MCF 10A (cell line): ENCODE results near the gene AHNAK2. TPM values are rescaled to one million over a fixed set of nuclear protein-coding genes. Genes with fewer than 3 reads are reported as not detected.

ENCODE experiments used
- BruUV-seq: library from RNA; stranded (reverse); fragments of 400-500 nt; replicated peaks from 2 replicates; lab custom pipeline; 2021; lab: Mats Ljungman, UMichigan
- CTCF ChIA-PET: fragments of 300-600 bp; sonication (Branson Sonifier 250); formaldehyde crosslinking; extraction: SDS; loops from one replicate; lab custom pipeline; 2021; ENCODE audit warnings: antibody characterized with exemption, inconsistent platforms; lab: Yijun Ruan, JAX
- POLR2A ChIA-PET: fragments of 300-600, 350-650 bp; sonication (Branson Sonifier 250); formaldehyde crosslinking; extraction: SDS; loops from one replicate; lab custom pipeline; 2020; ENCODE audit warnings: antibody characterized with exemption, inconsistent platforms; lab: Yijun Ruan, JAX
- DNase-seq: peaks from one replicate; pipeline ENCODE4 v3.0.0-alpha.2; 2018; ENCODE audit not compliant: unreplicated experiment
- H3K27ac Mint-ChIP-seq: one replicate; pipeline ENCODE4 v1.8.0; 2022; ENCODE audit warnings: mild to moderate bottlenecking, low read depth, mixed read lengths; ENCODE audit not compliant: unreplicated experiment
- H3K27me3 Mint-ChIP-seq: one replicate; pipeline ENCODE4 v1.8.0; 2022; ENCODE audit warnings: mixed read lengths; ENCODE audit not compliant: insufficient read depth, unreplicated experiment
- H3K36me3 Mint-ChIP-seq: one replicate; pipeline ENCODE4 v1.8.0; 2022; ENCODE audit warnings: mild to moderate bottlenecking, moderate library complexity, mixed read lengths; ENCODE audit not compliant: insufficient read depth, unreplicated experiment
- H3K4me1 Mint-ChIP-seq: one replicate; pipeline ENCODE4 v1.8.0; 2022; ENCODE audit warnings: mixed read lengths; ENCODE audit not compliant: insufficient read depth, unreplicated experiment
- H3K4me3 Mint-ChIP-seq: one replicate; pipeline ENCODE4 v1.8.0; 2022; ENCODE audit warnings: mild to moderate bottlenecking, moderate library complexity, mixed read lengths; ENCODE audit not compliant: unreplicated experiment
- H3K9me3 Mint-ChIP-seq: one replicate; pipeline ENCODE4 v1.8.0; 2022; ENCODE audit warnings: mixed read lengths; ENCODE audit not compliant: unreplicated experiment
- CTCF ChIP-seq: fragments of 200-600 bp; IDR thresholded peaks from one replicate; pipeline ENCODE4 v1.8.0; 2022; ENCODE audit warnings: antibody characterized with exemption, mild to moderate bottlenecking; ENCODE audit not compliant: unreplicated experiment
- intact Hi-C: fragments of 100-400 bp; cut with micrococcal nuclease; formaldehyde crosslinking; loops from 2 replicates; pipeline ENCODE4 v1.14.1; 2022
- total RNA-seq: library from RNA; stranded (reverse); gene quantifications from 2 replicates; pipeline ENCODE4 v1.2.3, GENCODE V29; 2022

The AHNAK2 gene
- total RNA-seq, 1 experiment from 2014 or later: 218 TPM

GRCh38 chr14:105010891-105011291 is 32.7 kb upstream of the AHNAK2 start:
- BruUV-seq: no TSS peak
- ChIA-PET POLR2A (no interaction called here), CTCF (interaction anchor here (0.5 to 0.7 kb wide), 3 partner anchors 24 to 341 kb away, joined by 3 to 6 read pairs (median 3); no protein-coding TSS in a partner anchor)
- peaks cover 19% of the 10 kb centered on the region for H3K4me1 Mint-ChIP-seq
- H3K9me3 Mint-ChIP-seq: no peaks in the 10 kb centered on the region
- H3K27me3 Mint-ChIP-seq: no peaks in the 10 kb centered on the region
- no peak overlapping the region for H3K27ac Mint-ChIP-seq
- H3K4me3 Mint-ChIP-seq: no peak overlapping the region
- peaks cover 58% of the 10 kb centered on the region for H3K36me3 Mint-ChIP-seq
- DNase-seq: no peak
- TF ChIP-seq CTCF: no peak
- intact Hi-C loops: no loop called here

- no peaks in the 10 kb centered on the region for H3K9me3 Mint-ChIP-seq
- DNase-seq: no peak
- no peaks in the 10 kb centered on the region for H3K27me3 Mint-ChIP-seq
- H3K4me1 Mint-ChIP-seq: peaks cover 18% of the 10 kb centered on the region
- intact Hi-C loops: no loop called here
- H3K27ac Mint-ChIP-seq: no peak overlapping the region
- TSS peak; percentile 19 for BruUV-seq
- H3K4me3 Mint-ChIP-seq: no peak overlapping the region
- TF ChIP-seq CTCF: no peak
- peaks cover 52% of the 10 kb centered on the region for H3K36me3 Mint-ChIP-seq
- ChIA-PET CTCF (no interaction called here), POLR2A (no interaction called here)
Observed at GRCh38 chr14:105010106-105010505, 31.9 kb upstream of the AHNAK2 start.

- no peak for TF ChIP-seq CTCF
- POLR2A ChIA-PET: no interaction called here
- Mint-ChIP-seq H3K27me3 (no peaks in the 10 kb centered on the region), H3K4me3 (no peak overlapping the region), H3K4me1 (no peaks in the 10 kb centered on the region), H3K27ac (no peak overlapping the region), H3K9me3 (no peaks in the 10 kb centered on the region), H3K36me3 (peaks cover 45% of the 10 kb centered on the region)
- CTCF ChIA-PET: interaction anchor here (0.7 kb wide), 1 partner anchor 25 kb away, joined by 3 read pairs; no protein-coding TSS in a partner anchor
- intact Hi-C loops: no loop called here
- BruUV-seq: no TSS peak
- no peak for DNase-seq
Observed at GRCh38 chr14:105007593-105008264, 29.6 kb upstream of the AHNAK2 start.

GRCh38 chr14:105006831-105007592 is 28.8 kb upstream of the AHNAK2 start:
- H3K36me3 Mint-ChIP-seq: peaks cover 41% of the 10 kb centered on the region
- no peak overlapping the region for H3K4me3 Mint-ChIP-seq
- TF ChIP-seq CTCF: no peak
- ChIA-PET CTCF (no interaction called here), POLR2A (no interaction called here)
- H3K9me3 Mint-ChIP-seq: no peaks in the 10 kb centered on the region
- no TSS peak for BruUV-seq
- no peak for DNase-seq
- intact Hi-C loops: no loop called here
- no peaks in the 10 kb centered on the region for H3K4me1 Mint-ChIP-seq
- H3K27me3 Mint-ChIP-seq: no peaks in the 10 kb centered on the region
- no peak overlapping the region for H3K27ac Mint-ChIP-seq
